CD4-positive, CD25-positive, alpha-beta regulatory T cell (primary cell): ENCODE measurements around the gene PPFIA2. TPM values are rescaled to one million over a fixed set of nuclear protein-coding genes. Genes with fewer than 3 reads are reported as not detected.

Source experiments
- ATAC-seq, 2 donors: fragments of 150-1000 bp; cut with Tn5 transposase; one replicate each; pipeline ENCODE4 v1.10.0; 2021; ENCODE audit warnings: low read depth in 2 of 2, moderate number of reproducible peaks in 2 of 2, moderate library complexity in 1 of 2
- DNase-seq, 3 donors: peaks; one replicate each; pipeline versions ENCODE4 v3.0.0 to v3.0.0-alpha.2; 2012 to 2022; ENCODE audit warnings: mixed read lengths in 1 of 3
- H3K27ac ChIP-seq: one replicate; pipeline ENCODE4 v1.7.0; 2013; ENCODE audit warnings: mild to moderate bottlenecking, low read length; ENCODE audit not compliant: insufficient read depth, poor library complexity, severe bottlenecking
- H3K27me3 ChIP-seq: one replicate; pipeline ENCODE4 v1.7.0; 2013; ENCODE audit warnings: low read length; ENCODE audit not compliant: control insufficient read depth, insufficient read depth
- H3K36me3 ChIP-seq: one replicate; pipeline ENCODE4 v1.7.0; 2013; ENCODE audit warnings: mild to moderate bottlenecking, low read length, moderate library complexity; ENCODE audit not compliant: control insufficient read depth, insufficient read depth
- H3K4me1 ChIP-seq: 2 replicates; pipeline ENCODE4 v1.7.0; 2013; ENCODE audit warnings: mild to moderate bottlenecking, low read length; ENCODE audit not compliant: insufficient read depth, control insufficient read depth, poor library complexity, severe bottlenecking
- H3K4me3 ChIP-seq: one replicate; pipeline ENCODE4 v1.7.0; 2013; ENCODE audit warnings: low read depth, mild to moderate bottlenecking, low read length, moderate library complexity
- H3K9me3 ChIP-seq, 2 experiments: 1 replicate in 1 of 2; 2 replicates in 1 of 2; pipeline ENCODE4 v1.7.0; 2013; ENCODE audit warnings: low read length in 2 of 2, mild to moderate bottlenecking in 1 of 2, moderate library complexity in 1 of 2; ENCODE audit not compliant: control insufficient read depth in 2 of 2
- H3K27ac Mint-ChIP-seq, 3 donors: one replicate each; pipeline ENCODE4 v1.8.0; 2020 to 2022; ENCODE audit warnings: mild to moderate bottlenecking in 3 of 3, mixed read lengths in 3 of 3, moderate library complexity in 2 of 3
- H3K27me3 Mint-ChIP-seq: one replicate; pipeline ENCODE4 v1.8.0; 2022; ENCODE audit warnings: mild to moderate bottlenecking, mixed read lengths
- H3K36me3 Mint-ChIP-seq: one replicate; pipeline ENCODE4 v1.8.0; 2020; ENCODE audit warnings: mixed read lengths
- H3K4me1 Mint-ChIP-seq, 4 donors: one replicate each; pipeline ENCODE4 v1.8.0; 2020 to 2022; ENCODE audit warnings: mixed read lengths in 4 of 4, mild to moderate bottlenecking in 1 of 4
- H3K4me3 Mint-ChIP-seq, 4 donors: one replicate each; pipeline ENCODE4 v1.8.0; 2020 to 2022; ENCODE audit warnings: mild to moderate bottlenecking in 4 of 4, mixed read lengths in 4 of 4, moderate library complexity in 3 of 4
- H3K9me3 Mint-ChIP-seq, 7 donors: one replicate each; pipeline ENCODE4 v1.8.0; 2020 to 2022; ENCODE audit warnings: mixed read lengths in 7 of 7, mild to moderate bottlenecking in 3 of 7, moderate library complexity in 2 of 7
- polyA plus RNA-seq, 4 donors: library from polyadenylated mRNA; unstranded; fragments of 300-500 nt; fragmentation: Illumina TruSeq; gene quantifications; one replicate each; pipeline ENCODE4 v1.2.3, GENCODE V29; 2021
- total RNA-seq: library from RNA; stranded (reverse); gene quantifications from one replicate; pipeline ENCODE4 v1.2.3, GENCODE V29; 2022

Gene PPFIA2
- total and polyA plus RNA-seq, 5 donors from 2014 or later, result not detected

DNA sequence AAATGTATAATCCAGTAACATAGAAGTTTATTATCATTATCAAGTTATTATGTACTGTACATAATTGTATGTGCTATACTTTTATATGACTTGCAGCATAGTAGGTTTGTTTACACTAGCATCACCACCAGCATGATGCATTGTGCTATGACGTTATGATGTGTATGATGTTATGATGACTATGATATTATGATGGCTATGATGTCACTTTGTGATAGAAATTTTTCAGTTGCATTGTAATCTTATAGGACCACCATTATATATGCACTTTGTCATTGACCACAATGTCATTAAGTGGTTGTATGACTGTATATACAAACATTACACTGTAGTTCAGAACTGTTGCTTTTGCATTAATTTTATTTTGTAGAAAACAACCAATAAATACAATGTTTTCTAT, 173.4 kb downstream of the PPFIA2 start:
- Histone ChIP-seq H3K36me3 (no peaks in the 10 kb centered on the region), H3K27ac (no peak overlapping the region), H3K4me1 (no peaks in the 10 kb centered on the region), H3K9me3 (no peaks in the 10 kb centered on the region), H3K4me3 (no peak overlapping the region), H3K27me3 (no peaks in the 10 kb centered on the region)
- ATAC-seq (no peak), DNase-seq (no peak)
- Mint-ChIP-seq H3K27me3 (no peaks in the 10 kb centered on the region), H3K4me1 (no peaks in the 10 kb centered on the region), H3K9me3 (peaks cover 0 to 5% (median 3%) of the 10 kb centered on the region in 7 donors), H3K36me3 (no peaks in the 10 kb centered on the region), H3K4me3 (no peak overlapping the region), H3K27ac (no peak overlapping the region)

DNA sequence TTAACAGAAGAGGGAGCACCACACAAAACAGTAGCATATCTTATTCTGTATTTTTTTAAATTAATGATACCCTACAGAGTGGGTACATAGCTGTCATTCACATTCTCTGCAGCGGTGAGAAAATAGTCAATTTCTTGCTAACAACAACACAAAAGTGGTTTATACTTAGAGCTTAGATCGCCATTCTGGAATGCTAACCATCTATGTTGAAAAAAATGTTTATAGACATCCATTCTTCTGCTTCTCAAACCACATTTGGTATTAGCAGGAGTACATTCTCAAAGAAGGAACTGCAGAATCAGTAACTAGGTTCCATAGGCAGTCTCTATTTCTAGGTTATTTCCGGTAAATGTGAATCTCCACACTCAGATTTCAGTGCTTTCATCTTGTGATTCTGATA, 185.9 kb downstream of the PPFIA2 start:
- H3K4me3 ChIP-seq, result no peak overlapping the region
- H3K27me3 ChIP-seq, result no peaks in the 10 kb centered on the region
- no peaks in the 10 kb centered on the region for H3K9me3 ChIP-seq
- H3K27ac ChIP-seq, result no peak overlapping the region
- Mint-ChIP-seq H3K27ac (no peak overlapping the region), H3K27me3 (no peaks in the 10 kb centered on the region), H3K9me3 (peaks cover 0 to 6% (median 3%) of the 10 kb centered on the region in 7 donors), H3K4me1 (no peaks in the 10 kb centered on the region), H3K4me3 (no peak overlapping the region), H3K36me3 (no peaks in the 10 kb centered on the region)
- H3K4me1 ChIP-seq, result no peaks in the 10 kb centered on the region
- DNase-seq (no peak), ATAC-seq (no peak)
- no peaks in the 10 kb centered on the region for H3K36me3 ChIP-seq

DNA sequence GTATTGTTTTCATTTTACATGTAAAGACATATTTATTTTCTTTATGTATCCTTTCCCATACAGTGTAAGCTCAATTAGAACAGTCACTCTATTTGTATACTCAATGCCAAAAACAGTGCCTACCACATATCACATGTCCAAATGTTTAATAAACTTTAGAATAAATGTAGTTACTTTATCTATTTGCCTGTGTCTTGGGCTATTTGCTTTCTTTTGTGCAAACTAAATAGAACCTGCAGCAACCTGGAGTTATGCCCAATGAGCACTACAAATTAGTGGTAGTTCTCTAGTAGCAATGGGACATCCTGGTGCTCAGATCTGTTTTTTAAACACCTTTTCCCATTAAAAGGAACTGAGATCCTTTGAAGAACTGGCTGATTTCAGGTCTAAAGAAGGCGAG, 186.7 kb downstream of the PPFIA2 start:
- DNase-seq (no peak), ATAC-seq (no peak)
- Histone ChIP-seq H3K4me3 (no peak overlapping the region), H3K27me3 (no peaks in the 10 kb centered on the region), H3K27ac (no peak overlapping the region), H3K4me1 (no peaks in the 10 kb centered on the region), H3K9me3 (no peaks in the 10 kb centered on the region), H3K36me3 (no peaks in the 10 kb centered on the region)
- no peaks in the 10 kb centered on the region for H3K36me3 Mint-ChIP-seq
- no peaks in the 10 kb centered on the region for H3K4me1 Mint-ChIP-seq
- peaks cover 0 to 6% (median 2%) of the 10 kb centered on the region in 7 donors for H3K9me3 Mint-ChIP-seq
- no peaks in the 10 kb centered on the region for H3K27me3 Mint-ChIP-seq
- H3K4me3 Mint-ChIP-seq, result no peak overlapping the region
- H3K27ac Mint-ChIP-seq, result no peak overlapping the region

DNA sequence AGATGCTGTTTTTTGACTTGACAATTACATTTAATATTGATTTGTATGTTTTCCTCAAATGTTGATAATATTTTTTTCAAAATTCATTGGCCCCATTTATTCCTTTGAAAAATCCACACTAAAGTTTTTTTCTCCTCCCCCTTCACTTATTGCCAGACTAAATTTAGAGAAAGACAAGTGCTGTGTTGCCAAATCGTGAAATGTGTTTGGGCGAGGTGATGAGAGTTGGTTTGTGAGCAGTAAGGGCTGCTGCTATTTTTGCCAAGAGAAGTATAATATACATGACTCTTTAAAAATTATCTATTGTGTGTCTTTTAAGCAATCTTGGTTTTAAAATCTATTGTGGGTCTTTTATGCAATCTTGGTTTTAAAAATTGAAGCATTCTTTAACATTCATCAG, 188.9 kb downstream of the PPFIA2 start:
- Histone ChIP-seq H3K4me1 (no peaks in the 10 kb centered on the region), H3K27ac (no peak overlapping the region), H3K9me3 (no peaks in the 10 kb centered on the region), H3K4me3 (no peak overlapping the region), H3K36me3 (no peaks in the 10 kb centered on the region), H3K27me3 (no peaks in the 10 kb centered on the region)
- DNase-seq (no peak), ATAC-seq (no peak)
- Mint-ChIP-seq H3K9me3 (peaks cover 0 to 8% (median 3%) of the 10 kb centered on the region in 7 donors), H3K27me3 (no peaks in the 10 kb centered on the region), H3K27ac (no peak overlapping the region), H3K4me1 (no peaks in the 10 kb centered on the region), H3K36me3 (no peaks in the 10 kb centered on the region), H3K4me3 (no peak overlapping the region)

DNA sequence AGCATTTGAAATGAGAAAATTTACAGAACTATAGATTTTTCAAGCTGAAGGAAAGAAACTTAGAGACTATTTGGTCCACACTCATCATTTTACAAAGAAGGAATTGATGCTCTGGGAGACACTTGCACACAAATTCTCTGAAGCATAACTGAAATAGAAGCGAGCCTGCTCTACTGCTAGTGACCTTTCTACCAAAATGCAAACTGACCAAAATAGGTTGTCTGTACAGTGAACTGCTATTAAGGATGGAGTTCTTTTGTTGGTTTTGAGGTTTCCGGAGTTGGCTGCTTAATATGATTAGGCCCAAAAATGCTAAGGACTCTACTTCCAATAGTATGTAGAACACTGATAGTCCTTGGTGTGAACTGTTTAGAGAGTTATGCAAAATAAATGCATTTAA, 194.9 kb downstream of the PPFIA2 start:
- no peak overlapping the region for H3K4me3 ChIP-seq
- ATAC-seq, result no peak
- Mint-ChIP-seq H3K4me1 (no peaks in the 10 kb centered on the region), H3K27ac (no peak overlapping the region), H3K4me3 (no peak overlapping the region), H3K36me3 (no peaks in the 10 kb centered on the region), H3K9me3 (peaks cover 0 to 16% (median 3%) of the 10 kb centered on the region in 7 donors), H3K27me3 (no peaks in the 10 kb centered on the region)
- no peak for DNase-seq
- no peaks in the 10 kb centered on the region for H3K9me3 ChIP-seq
- H3K27me3 ChIP-seq, result no peaks in the 10 kb centered on the region
- no peaks in the 10 kb centered on the region for H3K36me3 ChIP-seq
- H3K4me1 ChIP-seq, result no peaks in the 10 kb centered on the region
- H3K27ac ChIP-seq, result no peak overlapping the region

DNA sequence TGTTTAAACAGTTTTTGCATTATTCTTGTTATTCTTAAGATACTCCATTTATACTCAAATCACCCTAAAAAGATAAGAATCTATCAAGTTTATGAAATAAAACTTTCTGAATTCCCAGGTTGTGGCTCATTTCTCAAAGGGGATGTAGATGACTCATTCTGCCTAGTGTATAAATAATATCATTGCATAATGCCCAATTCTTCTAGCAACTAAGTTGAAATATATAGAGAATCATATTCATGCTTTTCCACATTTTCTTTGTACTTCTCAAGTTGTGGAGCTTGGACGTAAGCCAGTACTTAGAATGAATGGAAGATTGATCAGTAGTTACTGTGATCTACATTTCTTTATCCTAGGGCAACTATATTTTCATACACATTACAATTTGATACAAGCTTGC, 201.1 kb downstream of the PPFIA2 start:
- no peaks in the 10 kb centered on the region for H3K4me1 Mint-ChIP-seq
- ATAC-seq (no peak), DNase-seq (no peak)
- H3K27ac Mint-ChIP-seq, result no peak overlapping the region
- Histone ChIP-seq H3K36me3 (no peaks in the 10 kb centered on the region), H3K4me3 (no peak overlapping the region), H3K4me1 (no peaks in the 10 kb centered on the region), H3K27me3 (no peaks in the 10 kb centered on the region), H3K9me3 (peaks cover 0 to 4% of the 10 kb centered on the region in 2 experiments), H3K27ac (no peak overlapping the region)
- H3K36me3 Mint-ChIP-seq, result no peaks in the 10 kb centered on the region
- H3K4me3 Mint-ChIP-seq, result no peak overlapping the region
- H3K9me3 Mint-ChIP-seq, result peaks cover 0 to 14% (median 2%) of the 10 kb centered on the region in 7 donors
- no peaks in the 10 kb centered on the region for H3K27me3 Mint-ChIP-seq

DNA sequence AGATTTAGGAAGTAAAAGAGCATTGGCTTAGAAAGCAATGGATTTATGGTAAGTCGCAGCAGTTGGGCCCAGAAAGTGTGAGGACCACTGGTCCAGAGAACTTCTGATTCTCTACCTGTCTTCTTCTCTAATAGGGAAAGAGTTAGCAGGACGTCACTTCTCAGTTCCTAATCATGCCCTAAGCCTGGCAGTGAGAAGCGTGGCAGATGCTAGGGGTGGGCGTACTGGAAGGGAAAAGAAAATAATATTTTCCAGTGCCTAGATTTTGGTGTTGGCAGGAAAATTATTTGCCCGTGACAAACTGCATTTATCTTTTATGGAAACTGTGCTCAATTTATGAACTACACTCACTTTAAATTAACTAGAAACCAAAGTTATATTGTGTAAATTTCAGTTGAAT, 212.3 kb downstream of the PPFIA2 start:
- no peaks in the 10 kb centered on the region for H3K4me1 Mint-ChIP-seq
- no peak overlapping the region for H3K27ac Mint-ChIP-seq
- Histone ChIP-seq H3K4me3 (no peak overlapping the region), H3K4me1 (no peaks in the 10 kb centered on the region), H3K27me3 (no peaks in the 10 kb centered on the region), H3K9me3 (no peaks in the 10 kb centered on the region), H3K27ac (no peak overlapping the region), H3K36me3 (no peaks in the 10 kb centered on the region)
- H3K4me3 Mint-ChIP-seq, result no peak overlapping the region
- no peak for DNase-seq
- no peaks in the 10 kb centered on the region for H3K36me3 Mint-ChIP-seq
- H3K9me3 Mint-ChIP-seq, result peaks cover 0 to 9% (median 3%) of the 10 kb centered on the region in 7 donors
- H3K27me3 Mint-ChIP-seq, result no peaks in the 10 kb centered on the region
- no peak for ATAC-seq

DNA sequence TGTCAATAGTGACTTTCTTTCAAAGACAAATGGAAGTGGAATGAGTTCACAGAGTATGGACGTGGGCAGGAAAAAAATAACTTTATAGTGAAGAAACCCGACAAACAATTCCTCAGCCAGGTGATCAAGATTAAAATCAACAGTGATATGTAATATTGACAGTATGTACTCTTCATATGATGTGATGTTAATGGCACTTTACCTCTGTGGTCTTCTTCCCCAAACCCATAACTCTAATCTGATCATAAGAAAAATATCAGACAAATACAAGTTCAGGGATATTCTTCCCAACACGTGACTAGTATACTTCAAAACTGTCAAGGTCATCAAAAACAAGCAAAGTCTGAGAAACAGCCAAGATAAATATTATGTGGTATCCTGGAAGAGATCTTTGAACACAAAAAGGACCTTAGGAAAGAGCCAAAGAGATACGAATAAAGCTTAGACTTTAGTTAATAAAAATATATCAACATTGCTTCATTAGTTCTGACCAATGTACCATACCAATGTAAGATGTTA, 215.5 kb downstream of the PPFIA2 start:
- Histone ChIP-seq H3K27me3 (no peaks in the 10 kb centered on the region), H3K4me3 (no peak overlapping the region), H3K36me3 (no peaks in the 10 kb centered on the region), H3K9me3 (no peaks in the 10 kb centered on the region), H3K27ac (no peak overlapping the region), H3K4me1 (no peaks in the 10 kb centered on the region)
- Mint-ChIP-seq H3K27me3 (no peaks in the 10 kb centered on the region), H3K36me3 (no peaks in the 10 kb centered on the region), H3K4me3 (no peak overlapping the region), H3K27ac (no peak overlapping the region), H3K4me1 (peaks cover 0 to 4% (median 0%) of the 10 kb centered on the region in 4 donors), H3K9me3 (peaks cover 0 to 9% (median 2%) of the 10 kb centered on the region in 7 donors)
- ATAC-seq (no peak), DNase-seq (no peak)
